NCI-H128 (cell line): ENCODE results near the gene PLEKHA7.

Experiments
- DNase-seq: peaks from one replicate; lab custom pipeline; 2025; ENCODE audit not compliant: unreplicated experiment; lab: John Stamatoyannopoulos, UW

Gene PLEKHA7

GRCh38 chr11:16793009-16793408 lies 221.2 kb downstream of the PLEKHA7 start:
- DNase-seq = no peak

- DNase-seq = no peak
These were observed 221.8 kb downstream of the PLEKHA7 start for GRCh38 chr11:16792426-16792825.

GRCh38 chr11:16791191-16791961 lies 222.8 kb downstream of the PLEKHA7 start:
- no peak for DNase-seq

- DNase-seq = no peak
These were observed 223.6 kb downstream of the PLEKHA7 start for GRCh38 chr11:16790486-16791190.

- DNase-seq = no peak
These were observed 224.4 kb downstream of the PLEKHA7 start for GRCh38 chr11:16789560-16790485.

GRCh38 chr11:16789063-16789420 lies 225.2 kb downstream of the PLEKHA7 start:
- DNase-seq = no peak

- DNase-seq = peak; percentile 1
These were observed 225.8 kb downstream of the PLEKHA7 start for GRCh38 chr11:16788141-16789062.

- DNase-seq = no peak
These were observed 227.0 kb downstream of the PLEKHA7 start for GRCh38 chr11:16787035-16787742.

- DNase-seq = no peak
These were observed 228.1 kb downstream of the PLEKHA7 start for GRCh38 chr11:16786131-16786530.

GRCh38 chr11:16785520-16786128 lies 228.6 kb downstream of the PLEKHA7 start:
- DNase-seq = peak; percentile 18

- DNase-seq = no peak
These were observed 229.5 kb downstream of the PLEKHA7 start for GRCh38 chr11:16784666-16785065.

- no peak for DNase-seq
These were observed 230.1 kb downstream of the PLEKHA7 start for GRCh38 chr11:16784097-16784496.

GRCh38 chr11:16783321-16783801 lies 230.9 kb downstream of the PLEKHA7 start:
- DNase-seq = no peak

GRCh38 chr11:16781936-16782919 lies 232.0 kb downstream of the PLEKHA7 start:
- no peak for DNase-seq

GRCh38 chr11:16780698-16781550 lies 233.3 kb downstream of the PLEKHA7 start:
- no peak for DNase-seq

- DNase-seq = no peak
These were observed 234.1 kb downstream of the PLEKHA7 start for GRCh38 chr11:16780146-16780545.

- no peak for DNase-seq
These were observed 234.8 kb downstream of the PLEKHA7 start for GRCh38 chr11:16779436-16779835.
